Spleen (tissue), 7 donors: Measurements from ENCODE around the gene PIK3R5.

ENCODE experiments used
- POLR2A ChIP-seq, 3 donors: fragments of 450-650 bp; IDR thresholded peaks; one replicate each; pipeline ENCODE4 v1.5.1; 2017; ENCODE audit warnings: antibody characterized with exemption in 3 of 3, mild to moderate bottlenecking in 1 of 3
- POLR2AphosphoS5 ChIP-seq, 3 donors: sonication (generic); formaldehyde crosslinking; IDR thresholded peaks; one replicate each; pipeline ENCODE4 v1.5.1; 2017; ENCODE audit warnings: antibody characterized with exemption in 3 of 3
- TF ChIP-seq, protein P1 (sequence below), 11 experiments: fragments of 200-600 bp in 7 of 11; fragments of 450-650 bp in 4 of 11; sonication (generic) in 4 of 11; IDR thresholded peaks in 8 of 11; conservative IDR thresholded peaks in 3 of 11; 1 replicate in 7 of 11; 2 replicates in 4 of 11; pipeline versions ENCODE4 v1.4.0 to v1.8.0; 2016 to 2021; ENCODE audit warnings: antibody characterized with exemption in 11 of 11, inconsistent platforms in 4 of 11, mild to moderate bottlenecking in 1 of 11
- donor health status: DM: no; HTN: no; CAD: no; lungs with moderate emphysema.
- donor health status: DM: no; HTN: no; CAD: no.
- donor health status: DM: no; HTN: no; CAD: no.

DNA sequence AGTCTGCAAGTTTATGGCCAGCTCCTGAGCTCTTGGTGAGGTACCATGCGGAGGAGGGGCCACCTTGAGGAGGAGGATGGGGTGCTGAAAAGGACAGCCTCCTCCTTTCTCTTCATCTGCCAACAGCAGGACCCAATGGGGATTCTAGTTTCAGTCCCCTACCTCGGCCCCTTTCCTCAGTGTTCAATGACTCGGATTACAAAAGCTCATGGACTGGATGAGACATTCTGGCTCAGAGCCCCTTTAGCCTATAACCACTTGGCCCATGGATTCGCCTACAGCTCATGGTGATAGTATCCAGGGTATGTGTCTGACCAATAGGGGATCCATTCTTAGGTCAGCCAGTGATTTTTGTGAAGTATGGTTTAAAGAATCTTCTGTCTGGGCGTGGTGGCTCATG lies 89.5 kb downstream of the PIK3R5 start:
- TF ChIP-seq, protein P1, sequence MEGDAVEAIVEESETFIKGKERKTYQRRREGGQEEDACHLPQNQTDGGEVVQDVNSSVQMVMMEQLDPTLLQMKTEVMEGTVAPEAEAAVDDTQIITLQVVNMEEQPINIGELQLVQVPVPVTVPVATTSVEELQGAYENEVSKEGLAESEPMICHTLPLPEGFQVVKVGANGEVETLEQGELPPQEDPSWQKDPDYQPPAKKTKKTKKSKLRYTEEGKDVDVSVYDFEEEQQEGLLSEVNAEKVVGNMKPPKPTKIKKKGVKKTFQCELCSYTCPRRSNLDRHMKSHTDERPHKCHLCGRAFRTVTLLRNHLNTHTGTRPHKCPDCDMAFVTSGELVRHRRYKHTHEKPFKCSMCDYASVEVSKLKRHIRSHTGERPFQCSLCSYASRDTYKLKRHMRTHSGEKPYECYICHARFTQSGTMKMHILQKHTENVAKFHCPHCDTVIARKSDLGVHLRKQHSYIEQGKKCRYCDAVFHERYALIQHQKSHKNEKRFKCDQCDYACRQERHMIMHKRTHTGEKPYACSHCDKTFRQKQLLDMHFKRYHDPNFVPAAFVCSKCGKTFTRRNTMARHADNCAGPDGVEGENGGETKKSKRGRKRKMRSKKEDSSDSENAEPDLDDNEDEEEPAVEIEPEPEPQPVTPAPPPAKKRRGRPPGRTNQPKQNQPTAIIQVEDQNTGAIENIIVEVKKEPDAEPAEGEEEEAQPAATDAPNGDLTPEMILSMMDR (IDR thresholded peaks at IDR 0.05 in 8 of 11, conservative IDR thresholded peaks at IDR 0.05 in 3 of 11), result no peak
- TF ChIP-seq POLR2AphosphoS5 (IDR thresholded peaks at IDR 0.05) (peak in 1 of 3 donors; percentile 16), POLR2A (IDR thresholded peaks at IDR 0.05) (no peak)
